ENCODE measurements around the gene KLK6.

The KLK6 gene

DNA sequence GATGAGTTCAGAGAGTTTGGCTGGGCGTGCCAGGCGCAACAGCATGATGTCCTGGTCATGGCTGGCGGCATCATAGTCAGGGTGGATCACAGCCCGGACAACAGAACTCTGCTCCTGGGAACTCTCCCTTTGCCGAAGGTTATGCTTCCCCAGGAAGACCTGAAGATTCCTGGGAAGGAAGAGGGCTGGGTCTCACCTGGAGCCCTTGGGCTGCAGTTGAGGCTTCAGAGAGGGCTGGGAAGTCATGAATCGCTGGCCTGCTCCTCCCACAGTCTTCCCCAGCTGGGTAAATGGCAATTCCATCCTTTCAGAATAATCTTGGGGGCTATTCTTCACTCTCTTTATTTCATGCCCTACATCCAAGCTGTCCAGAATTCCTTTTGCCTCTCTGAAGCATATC lies 6.0 kb downstream of the KLK6 start:
- Mint-ChIP-seq H3K27ac (ENCODE audit: low read depth) (no peak overlapping the region), H3K9me3 (peaks cover 24% of the 10 kb centered on the region), H3K4me3 (no peak overlapping the region), H3K36me3 (ENCODE audit: insufficient read depth) (peaks cover 1% of the 10 kb centered on the region), H3K27me3 (peaks cover 52% of the 10 kb centered on the region), H3K4me1 (no peaks in the 10 kb centered on the region)
- DNase-seq (ENCODE audit: low spot score in 2 of 2) (no peak), ATAC-seq (replicated peaks; ENCODE audit: extremely low read depth, poor library complexity, severe bottlenecking) (no peak)

DNA sequence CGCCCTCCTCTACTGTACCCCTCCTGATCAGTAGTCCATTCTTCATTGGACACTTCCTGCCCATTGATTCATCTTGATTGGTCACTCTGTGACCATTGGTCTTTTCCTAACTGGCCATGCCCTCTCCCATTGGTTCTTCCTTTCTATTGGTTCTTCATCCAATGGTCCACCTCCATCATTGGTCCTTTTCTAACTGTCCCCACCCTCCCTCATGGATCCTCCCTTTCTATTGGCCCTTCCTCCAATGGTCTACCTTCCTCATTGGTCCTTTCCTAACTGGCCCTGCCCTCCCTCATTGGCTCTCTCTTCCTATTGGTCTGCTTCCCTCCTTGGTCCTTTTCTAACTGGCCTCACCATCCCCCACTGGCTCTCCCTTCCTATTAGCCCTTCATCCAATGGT lies 7.1 kb downstream of the KLK6 start:
- H3K4me1 Mint-ChIP-seq = no peaks in the 10 kb centered on the region
- H3K9me3 Mint-ChIP-seq = peaks cover 24% of the 10 kb centered on the region
- H3K4me3 Mint-ChIP-seq = no peak overlapping the region

DNA sequence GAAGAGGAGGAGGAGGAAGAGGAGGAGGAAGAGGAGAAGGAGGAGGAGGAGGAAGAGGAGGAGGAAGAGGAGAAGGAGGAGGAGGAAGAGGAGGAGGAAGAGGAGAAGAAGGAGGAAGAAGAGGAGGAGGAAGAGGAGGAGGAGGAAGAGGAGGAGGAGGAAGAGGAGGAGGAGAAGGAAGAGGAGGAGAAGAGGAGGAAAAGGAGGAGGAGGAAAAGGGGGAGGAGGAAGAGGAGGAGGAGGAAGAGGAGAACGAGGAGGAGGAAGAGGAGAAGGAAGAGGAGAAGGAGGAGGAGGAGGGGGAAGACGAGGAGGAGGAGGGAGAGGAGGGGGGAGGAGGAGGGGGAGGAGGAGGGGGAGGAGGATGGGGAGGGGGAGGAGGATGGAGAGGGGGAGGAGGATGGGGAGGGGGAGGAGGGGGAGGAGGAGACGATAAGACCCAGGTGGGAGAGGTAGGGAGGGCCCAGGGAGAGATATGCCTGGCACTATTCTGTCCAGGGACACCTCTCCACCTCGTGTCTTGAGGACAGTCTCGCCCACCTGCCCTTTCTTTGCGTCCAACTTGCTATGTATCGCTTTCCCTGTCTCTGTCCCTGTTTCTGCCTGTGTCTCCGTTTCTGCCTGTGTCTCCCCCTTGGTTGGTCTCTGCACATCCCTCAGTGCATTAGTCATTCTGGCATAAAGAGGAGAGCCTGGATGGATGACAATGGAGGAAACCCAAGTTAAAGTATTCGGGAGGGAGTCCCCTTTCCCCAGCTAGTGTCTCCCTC lies 9.5 kb downstream of the KLK6 start:
- Mint-ChIP-seq H3K9me3 (peaks cover 24% of the 10 kb centered on the region), H3K4me3 (no peak overlapping the region), H3K27me3 (peaks cover 37% of the 10 kb centered on the region), H3K4me1 (no peaks in the 10 kb centered on the region), H3K27ac (ENCODE audit: low read depth) (no peak overlapping the region), H3K36me3 (ENCODE audit: insufficient read depth) (peaks cover 1% of the 10 kb centered on the region)
- no peak for DNase-seq (ENCODE audit: low spot score in 2 of 2)
- ATAC-seq (replicated peaks; ENCODE audit: extremely low read depth, poor library complexity, severe bottlenecking) = no peak

More for the DNA sequence above, 7.1 kb downstream of the KLK6 start:
- no peak for ATAC-seq (replicated peaks; ENCODE audit: extremely low read depth, poor library complexity, severe bottlenecking)
- DNase-seq (ENCODE audit: low spot score in 2 of 2) = no peak
- peaks cover 1% of the 10 kb centered on the region for H3K36me3 Mint-ChIP-seq (ENCODE audit: insufficient read depth)
- peaks cover 51% of the 10 kb centered on the region for H3K27me3 Mint-ChIP-seq
- no peak overlapping the region for H3K27ac Mint-ChIP-seq (ENCODE audit: low read depth)

DNA sequence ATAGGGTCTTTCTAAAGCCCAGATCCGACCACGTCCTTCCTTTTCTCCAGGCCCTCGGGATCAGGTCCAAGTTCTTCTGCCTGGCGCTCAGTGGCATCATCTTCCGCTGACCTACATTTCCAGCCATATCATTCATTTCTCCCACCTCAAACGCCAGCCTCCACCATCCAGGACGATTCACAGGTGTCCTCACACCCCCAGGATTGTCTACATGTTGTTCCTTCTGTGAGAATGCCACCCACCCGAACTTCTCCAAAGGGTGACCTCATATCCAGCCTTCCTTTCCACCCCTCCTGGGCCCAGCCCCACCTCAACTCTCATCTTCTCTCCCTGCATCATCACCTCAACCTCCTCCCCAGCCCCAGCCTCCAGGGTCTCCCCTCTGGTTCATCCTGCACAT lies 11.8 kb downstream of the KLK6 start:
- no peak for ATAC-seq (replicated peaks; ENCODE audit: extremely low read depth, poor library complexity, severe bottlenecking)
- Mint-ChIP-seq H3K4me1 (no peaks in the 10 kb centered on the region), H3K36me3 (ENCODE audit: insufficient read depth) (peaks cover 1% of the 10 kb centered on the region)

DNA sequence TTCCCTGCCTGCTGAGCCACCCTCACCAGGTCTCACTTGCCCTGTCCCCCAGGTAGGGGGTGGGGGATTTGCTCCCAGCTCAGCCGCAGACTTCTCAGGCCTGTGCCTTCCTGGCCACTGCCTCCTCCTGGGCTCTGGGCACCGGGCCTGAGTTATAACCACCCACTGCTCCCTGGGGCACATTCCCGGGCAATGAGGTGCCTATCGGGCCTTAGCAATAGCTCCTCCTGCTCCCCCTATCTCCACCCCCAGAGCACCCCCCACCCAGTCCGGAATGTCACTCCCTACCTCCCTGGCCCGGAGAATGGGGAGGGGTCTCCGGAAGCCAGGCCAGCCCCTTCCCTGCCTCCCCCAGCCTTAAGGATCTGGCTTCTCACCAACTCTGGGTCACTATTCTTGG lies 16.5 kb downstream of the KLK6 start, which contains the start of gene KLK5:
Gene KLK5, minus strand, starts transcription at position 129 of the 400 bp plus-strand sequence. CDS start 381 bp downstream, outside the sequence.
- H3K27ac Mint-ChIP-seq (ENCODE audit: low read depth) = no peak within 1 kb of the TSS
- H3K9me3 Mint-ChIP-seq = no peaks in the 10 kb centered on the region
- ATAC-seq (replicated peaks; ENCODE audit: extremely low read depth, poor library complexity, severe bottlenecking) (no peak), DNase-seq (ENCODE audit: low spot score in 2 of 2) (no peak)
- H3K4me3 Mint-ChIP-seq = no peak within 1 kb of the TSS
- peaks cover 67% of the 10 kb centered on the region for H3K27me3 Mint-ChIP-seq
- H3K36me3 Mint-ChIP-seq (ENCODE audit: insufficient read depth) = no peaks in the 10 kb centered on the region
- no peaks in the 10 kb centered on the region for H3K4me1 Mint-ChIP-seq

More for the DNA sequence above, 11.8 kb downstream of the KLK6 start:
- peaks cover 19% of the 10 kb centered on the region for H3K9me3 Mint-ChIP-seq
- DNase-seq (ENCODE audit: low spot score in 2 of 2) = no peak
- H3K27me3 Mint-ChIP-seq = peaks cover 43% of the 10 kb centered on the region
- H3K4me3 Mint-ChIP-seq = no peak overlapping the region
- no peak overlapping the region for H3K27ac Mint-ChIP-seq (ENCODE audit: low read depth)

DNA sequence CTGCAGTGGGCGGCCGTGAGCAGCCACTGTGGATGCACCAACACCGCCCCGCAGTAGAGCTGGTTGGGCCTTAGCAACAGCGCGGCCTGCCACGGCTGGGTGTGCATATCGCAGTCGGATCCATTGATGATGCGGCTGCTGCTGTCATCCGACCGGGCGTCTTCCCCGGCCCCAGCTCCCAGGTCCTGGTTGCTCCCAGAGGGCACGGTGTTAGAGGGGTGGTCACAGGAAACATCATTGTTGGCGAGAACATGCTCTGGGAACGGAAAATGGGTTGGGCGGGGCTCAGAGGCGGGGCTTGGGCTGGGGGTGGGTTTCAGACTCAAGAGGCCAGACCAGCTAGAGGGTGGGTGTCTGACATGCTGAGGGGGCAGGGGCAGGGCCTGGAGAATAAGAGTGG lies 19.5 kb downstream of the KLK6 start:
- no peak overlapping the region for H3K4me3 Mint-ChIP-seq
- peaks cover 72% of the 10 kb centered on the region for H3K27me3 Mint-ChIP-seq
- H3K36me3 Mint-ChIP-seq (ENCODE audit: insufficient read depth) = no peaks in the 10 kb centered on the region
- ATAC-seq (replicated peaks; ENCODE audit: extremely low read depth, poor library complexity, severe bottlenecking) = no peak
- no peak overlapping the region for H3K27ac Mint-ChIP-seq (ENCODE audit: low read depth)
- no peaks in the 10 kb centered on the region for H3K4me1 Mint-ChIP-seq
- DNase-seq (ENCODE audit: low spot score in 2 of 2) = no peak
- no peaks in the 10 kb centered on the region for H3K9me3 Mint-ChIP-seq

DNA sequence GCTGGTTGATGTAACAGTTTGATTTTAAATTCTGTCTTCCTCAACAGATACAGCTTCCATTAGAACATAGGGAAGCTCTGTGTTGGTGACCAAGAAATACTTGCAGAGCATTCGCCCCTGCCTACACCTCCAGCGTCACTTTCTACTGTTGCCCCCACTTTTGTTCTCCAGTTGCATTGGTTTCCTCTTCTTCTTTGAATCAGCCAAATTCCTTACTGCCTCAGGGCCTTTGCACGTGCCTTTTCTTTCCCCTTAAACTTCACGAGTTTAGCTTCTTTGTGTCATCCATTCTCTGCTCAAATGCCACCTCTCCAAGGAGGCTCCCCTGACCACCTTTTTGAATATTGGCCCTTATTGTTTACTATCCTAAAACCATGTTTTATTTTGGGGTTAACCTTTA lies 22.3 kb downstream of the KLK6 start:
- H3K36me3 Mint-ChIP-seq (ENCODE audit: insufficient read depth) = no peaks in the 10 kb centered on the region
- H3K4me1 Mint-ChIP-seq = no peaks in the 10 kb centered on the region
- no peak for ATAC-seq (replicated peaks; ENCODE audit: extremely low read depth, poor library complexity, severe bottlenecking)
- peaks cover 4% of the 10 kb centered on the region for H3K9me3 Mint-ChIP-seq
- H3K27ac Mint-ChIP-seq (ENCODE audit: low read depth) = no peak overlapping the region
- no peak overlapping the region for H3K4me3 Mint-ChIP-seq
- DNase-seq (ENCODE audit: low spot score in 2 of 2) = no peak
- peaks cover 75% of the 10 kb centered on the region for H3K27me3 Mint-ChIP-seq

DNA sequence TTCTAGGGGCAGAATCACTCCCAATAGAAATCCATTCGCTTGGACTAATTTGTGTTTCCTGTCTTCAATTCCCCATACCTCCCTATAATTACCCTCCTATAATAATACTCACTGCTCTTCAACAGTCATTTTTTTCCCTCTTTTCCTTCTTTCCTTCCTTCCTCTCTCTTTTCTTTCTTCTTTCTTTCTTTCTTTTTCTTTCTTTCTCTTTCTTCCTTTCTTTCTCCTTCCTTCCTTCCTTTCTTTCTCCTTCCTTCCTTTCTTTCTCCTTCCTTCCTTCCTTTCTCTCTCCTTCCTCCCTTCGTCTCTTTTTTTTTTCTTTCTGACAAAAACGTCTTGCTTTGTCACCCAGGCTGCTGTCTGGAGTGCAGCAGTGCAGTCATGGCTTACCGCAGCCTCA lies 24.6 kb downstream of the KLK6 start:
- no peaks in the 10 kb centered on the region for H3K4me1 Mint-ChIP-seq
- no peak for ATAC-seq (replicated peaks; ENCODE audit: extremely low read depth, poor library complexity, severe bottlenecking)
- H3K9me3 Mint-ChIP-seq = peaks cover 9% of the 10 kb centered on the region
- DNase-seq (ENCODE audit: low spot score in 2 of 2) = no peak
- H3K27ac Mint-ChIP-seq (ENCODE audit: low read depth) = no peak overlapping the region
- no peaks in the 10 kb centered on the region for H3K36me3 Mint-ChIP-seq (ENCODE audit: insufficient read depth)
- H3K27me3 Mint-ChIP-seq = peaks cover 67% of the 10 kb centered on the region
- no peak overlapping the region for H3K4me3 Mint-ChIP-seq

DNA sequence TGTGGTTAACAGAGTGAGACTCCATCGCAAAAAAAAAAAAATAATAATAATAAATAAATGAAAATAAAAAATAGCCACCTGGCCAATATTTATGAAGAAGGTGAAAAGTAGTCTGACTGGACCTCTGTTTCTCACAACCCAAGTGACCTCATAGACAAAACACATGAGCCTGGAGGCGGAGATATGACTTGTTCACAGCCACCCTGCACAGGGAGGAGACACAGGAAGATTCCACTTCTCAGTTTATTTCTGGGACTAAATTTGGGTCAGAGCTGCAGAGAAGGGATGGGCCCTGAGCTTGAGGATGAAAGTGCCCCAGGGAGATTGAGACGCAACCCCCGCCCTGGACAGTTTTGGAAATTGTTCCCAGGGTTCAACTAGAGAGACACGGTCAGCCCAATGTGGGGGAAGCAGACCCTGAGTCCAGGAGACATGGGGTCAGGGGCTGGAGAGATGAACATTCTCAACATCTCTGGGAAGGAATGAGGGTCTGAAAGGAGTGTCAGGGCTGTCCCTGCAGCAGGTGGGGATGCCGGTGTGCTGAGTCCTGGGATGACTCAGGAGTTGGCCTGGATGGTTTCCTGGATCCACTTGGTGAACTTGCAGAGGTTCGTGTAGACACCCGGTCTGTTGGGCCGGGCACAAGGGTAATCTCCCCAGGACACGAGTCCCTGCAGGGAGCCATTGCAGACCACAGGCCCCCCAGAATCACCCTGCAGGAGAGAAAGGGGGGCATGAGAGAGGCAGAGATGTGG lies 26.1 kb downstream of the KLK6 start:
- DNase-seq (ENCODE audit: low spot score in 2 of 2) (no peak), ATAC-seq (replicated peaks; ENCODE audit: extremely low read depth, poor library complexity, severe bottlenecking) (no peak)
- Mint-ChIP-seq H3K36me3 (ENCODE audit: insufficient read depth) (no peaks in the 10 kb centered on the region), H3K4me3 (no peak overlapping the region), H3K9me3 (peaks cover 9% of the 10 kb centered on the region), H3K27me3 (peaks cover 60% of the 10 kb centered on the region), H3K27ac (ENCODE audit: low read depth) (no peak overlapping the region), H3K4me1 (no peaks in the 10 kb centered on the region)

DNA sequence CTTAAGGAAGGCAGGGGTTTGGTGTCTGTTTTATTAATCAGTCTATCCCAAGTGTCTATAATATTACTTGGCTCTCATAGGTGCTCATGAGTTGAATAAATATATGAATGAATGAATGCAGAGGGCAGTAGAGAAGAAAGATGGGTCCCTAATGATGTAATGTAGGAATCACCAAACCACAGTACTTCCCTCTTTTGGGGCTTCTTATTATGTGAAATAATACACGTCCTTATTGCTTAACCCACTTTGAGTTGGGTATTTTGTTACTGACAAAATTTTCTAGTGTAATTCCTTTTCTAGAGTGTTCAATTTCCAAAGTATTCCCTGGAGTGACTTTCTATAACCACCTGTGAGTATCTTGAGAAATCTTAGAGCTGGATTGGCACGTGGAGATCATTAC lies 29.8 kb downstream of the KLK6 start:
- H3K4me1 Mint-ChIP-seq = no peaks in the 10 kb centered on the region
- ATAC-seq (replicated peaks; ENCODE audit: extremely low read depth, poor library complexity, severe bottlenecking) = no peak

DNA sequence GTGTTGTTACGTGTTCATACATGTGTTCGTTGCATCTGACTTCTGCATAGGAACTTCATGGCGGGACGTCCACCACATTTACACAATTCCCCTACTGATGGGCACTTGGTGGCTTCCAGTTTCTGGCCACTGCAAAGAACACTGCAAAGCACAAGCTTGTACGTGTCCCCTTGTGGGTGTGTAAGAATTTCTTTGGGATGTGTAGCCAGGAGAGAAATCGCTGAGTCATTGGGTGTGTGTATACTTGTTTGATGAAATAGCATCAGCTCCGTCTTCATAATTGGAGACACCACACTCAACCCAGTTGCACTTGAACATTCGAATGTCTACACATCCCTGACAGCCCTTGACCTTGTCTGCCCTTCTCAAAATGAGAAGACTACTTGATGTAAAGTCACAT lies 35.8 kb downstream of the KLK6 start:
- H3K27ac Mint-ChIP-seq (ENCODE audit: low read depth) = no peak overlapping the region
- H3K36me3 Mint-ChIP-seq (ENCODE audit: insufficient read depth) = no peaks in the 10 kb centered on the region
- peaks cover 58% of the 10 kb centered on the region for H3K27me3 Mint-ChIP-seq
- no peaks in the 10 kb centered on the region for H3K9me3 Mint-ChIP-seq
- H3K4me1 Mint-ChIP-seq = no peaks in the 10 kb centered on the region
- ATAC-seq (replicated peaks; ENCODE audit: extremely low read depth, poor library complexity, severe bottlenecking) = no peak
- no peak for DNase-seq (ENCODE audit: low spot score in 2 of 2)
- H3K4me3 Mint-ChIP-seq = no peak overlapping the region

More for the DNA sequence above, 29.8 kb downstream of the KLK6 start:
- no peaks in the 10 kb centered on the region for H3K36me3 Mint-ChIP-seq (ENCODE audit: insufficient read depth)
- no peak for DNase-seq (ENCODE audit: low spot score in 2 of 2)
- H3K9me3 Mint-ChIP-seq = peaks cover 9% of the 10 kb centered on the region
- H3K4me3 Mint-ChIP-seq = no peak overlapping the region
- H3K27ac Mint-ChIP-seq (ENCODE audit: low read depth) = no peak overlapping the region
- peaks cover 56% of the 10 kb centered on the region for H3K27me3 Mint-ChIP-seq

DNA sequence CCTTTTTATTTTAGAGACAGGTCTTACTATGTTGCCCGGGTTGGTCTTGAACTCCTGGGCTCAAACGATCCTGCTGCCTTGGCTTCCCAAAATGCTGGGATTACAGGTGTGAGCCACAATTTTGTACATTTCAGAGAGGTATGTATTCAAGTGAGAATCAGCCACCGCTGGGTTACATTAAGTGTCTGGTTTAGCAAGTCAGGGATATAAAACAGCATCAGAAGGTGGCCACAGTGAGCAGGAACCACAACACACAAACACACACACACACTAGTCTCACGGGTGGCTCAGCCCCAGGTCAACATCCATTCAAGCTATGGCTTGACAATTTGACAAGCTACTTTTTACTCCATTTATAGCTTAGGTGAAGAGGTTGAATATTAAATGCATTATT lies 36.7 kb downstream of the KLK6 start:
- Mint-ChIP-seq H3K4me1 (no peaks in the 10 kb centered on the region), H3K27ac (ENCODE audit: low read depth) (no peak overlapping the region), H3K9me3 (no peaks in the 10 kb centered on the region), H3K4me3 (no peak overlapping the region), H3K36me3 (ENCODE audit: insufficient read depth) (no peaks in the 10 kb centered on the region), H3K27me3 (peaks cover 68% of the 10 kb centered on the region)
- ATAC-seq (replicated peaks; ENCODE audit: extremely low read depth, poor library complexity, severe bottlenecking) (no peak), DNase-seq (ENCODE audit: low spot score in 2 of 2) (no peak)

Data from central memory CD8-positive, alpha-beta T cell (primary cell).